WTC11 (cell line): ENCODE data around the gene KBTBD7. TPM values are rescaled to one million over a fixed set of nuclear protein-coding genes. Genes with fewer than 3 reads are reported as not detected.

Experiments
- ATAC-seq: fragments of 200-7000 bp; cut with Tn5 transposase; 2 replicates; pipeline ENCODE4 v1.10.0; 2021; ENCODE audit warnings: mild to moderate bottlenecking, moderate library complexity
- CTCF ChIA-PET: fragments of 300-600 bp; sonication (Branson Sonifier 250); formaldehyde crosslinking; loops from one replicate; lab custom pipeline; 2021; ENCODE audit warnings: antibody characterized with exemption; lab: Charles Lee
- POLR2A ChIA-PET: fragments of 350-600 bp; sonication (Branson Sonifier 250); formaldehyde crosslinking; loops from one replicate; lab custom pipeline; 2021; ENCODE audit warnings: antibody characterized with exemption; lab: Charles Lee
- DNase-seq: peaks from one replicate; pipeline ENCODE4 v3.0.0; 2021; ENCODE audit warnings: low spot score
- H3K27ac Mint-ChIP-seq: 2 replicates; pipeline ENCODE4 v1.8.0; 2021; ENCODE audit warnings: mixed read lengths
- H3K27me3 Mint-ChIP-seq: 2 replicates; pipeline ENCODE4 v1.8.0; 2021; ENCODE audit warnings: low read depth, mild to moderate bottlenecking, moderate library complexity, mixed read lengths
- H3K36me3 Mint-ChIP-seq: 2 replicates; pipeline ENCODE4 v1.8.0; 2021; ENCODE audit warnings: mixed read lengths
- H3K4me1 Mint-ChIP-seq: 2 replicates; pipeline ENCODE4 v1.8.0; 2022; ENCODE audit warnings: mixed read lengths
- H3K4me3 Mint-ChIP-seq: 2 replicates; pipeline ENCODE4 v1.8.0; 2021; ENCODE audit warnings: mild to moderate bottlenecking, moderate library complexity, mixed read lengths
- H3K9me3 Mint-ChIP-seq: 2 replicates; pipeline ENCODE4 v1.8.0; 2021; ENCODE audit warnings: mixed read lengths
- ATF1 ChIP-seq: sonication (generic); formaldehyde crosslinking; IDR thresholded peaks from 2 replicates; pipeline ENCODE4 v1.8.1; 2023; ENCODE audit warnings: mild to moderate bottlenecking, moderate library complexity, missing genetic modification reagents
- CREB1 ChIP-seq: sonication (generic); formaldehyde crosslinking; IDR thresholded peaks from 2 replicates; pipeline ENCODE4 v1.8.0; 2023; ENCODE audit warnings: mild to moderate bottlenecking, missing genetic modification reagents
- CTCF ChIP-seq: fragments of 200-600 bp; IDR thresholded peaks from 2 replicates; pipeline ENCODE4 v1.8.0; 2022; ENCODE audit warnings: antibody characterized with exemption
- EMX1 ChIP-seq: fragments of 250-450 bp; sonication (Bioruptor Pico); IDR thresholded peaks from 2 replicates; pipeline ENCODE4 v1.8.0; 2021; ENCODE audit warnings: mild to moderate bottlenecking
- GRHL2 ChIP-seq: fragments of 250-450 bp; sonication (Bioruptor Pico); IDR thresholded peaks from 2 replicates; pipeline ENCODE4 v1.8.0; 2022; ENCODE audit warnings: mild to moderate bottlenecking, moderate library complexity; ENCODE audit not compliant: insufficient replicate concordance, severe bottlenecking
- HMGA2 ChIP-seq: fragments of 250-450 bp; sonication (Bioruptor Pico); IDR thresholded peaks from 2 replicates; pipeline ENCODE4 v1.4.0; 2021; ENCODE audit warnings: mild to moderate bottlenecking, moderate library complexity
- IRF1 ChIP-seq: sonication (generic); formaldehyde crosslinking; IDR thresholded peaks from 2 replicates; pipeline ENCODE4 v1.8.0; 2023; ENCODE audit warnings: missing genetic modification reagents
- IRF2 ChIP-seq: sonication (generic); formaldehyde crosslinking; IDR thresholded peaks from 2 replicates; pipeline ENCODE4 v1.8.0; 2022; ENCODE audit warnings: low read depth, missing genetic modification reagents, borderline replicate concordance
- KAT7 ChIP-seq: sonication (generic); formaldehyde crosslinking; IDR thresholded peaks from 2 replicates; pipeline ENCODE4 v1.8.1; 2023; ENCODE audit warnings: missing genetic modification reagents, mild to moderate bottlenecking, borderline replicate concordance
- PRDM15 ChIP-seq: sonication (generic); formaldehyde crosslinking; IDR thresholded peaks from 2 replicates; pipeline ENCODE4 v1.8.0; 2022; ENCODE audit warnings: missing genetic modification reagents
- RELA ChIP-seq: sonication (generic); formaldehyde crosslinking; IDR thresholded peaks from 2 replicates; pipeline ENCODE4 v1.8.1; 2022; ENCODE audit warnings: missing genetic modification reagents, mild to moderate bottlenecking, borderline replicate concordance
- STAT6 ChIP-seq: sonication (generic); formaldehyde crosslinking; conservative IDR thresholded peaks from 2 replicates; pipeline ENCODE4 v1.8.1; 2023; ENCODE audit warnings: mild to moderate bottlenecking, low read depth, missing genetic modification reagents, moderate library complexity
- ZNF396 ChIP-seq: fragments of 250-450 bp; sonication (Bioruptor Pico); IDR thresholded peaks from 2 replicates; pipeline ENCODE4 v1.8.0; 2021; ENCODE audit warnings: mild to moderate bottlenecking, moderate library complexity, borderline replicate concordance
- ZNF512 ChIP-seq: sonication (generic); formaldehyde crosslinking; IDR thresholded peaks from 2 replicates; pipeline ENCODE4 v1.8.1; 2022; ENCODE audit warnings: missing genetic modification reagents, borderline replicate concordance
- ZSCAN18 ChIP-seq: fragments of 250-450 bp; sonication (Bioruptor Pico); IDR thresholded peaks from 2 replicates; pipeline ENCODE4 v2.1.2; 2022; ENCODE audit warnings: mild to moderate bottlenecking, moderate library complexity
- total RNA-seq: library from RNA; stranded (reverse); gene quantifications from 3 replicates; pipeline ENCODE4 v1.2.3, GENCODE V29; 2021

Gene KBTBD7
- total RNA-seq, 1 experiment from 2014 or later = 15.7 TPM

GRCh38 chr13:41222259-41222852 is 28.0 kb upstream of the KBTBD7 start:
- H3K4me1 Mint-ChIP-seq = no peaks in the 10 kb centered on the region
- CTCF ChIA-PET = interaction anchor here (0.7 to 1.3 kb wide), 10 partner anchors 9 to 248 kb away, joined by 3 to 11 read pairs (median 4); partner anchors contain the start of gene KBTBD7

GRCh38 chr13:41220401-41220800 is 26.0 kb upstream of the KBTBD7 start:
- Mint-ChIP-seq H3K4me3 (no peak overlapping the region), H3K36me3 (no peaks in the 10 kb centered on the region), H3K4me1 (no peaks in the 10 kb centered on the region), H3K9me3 (no peaks in the 10 kb centered on the region), H3K27me3 (no peaks in the 10 kb centered on the region), H3K27ac (no peak overlapping the region)
- CTCF ChIA-PET = interaction anchor here (1.2 kb wide), 1 partner anchor 23 kb away, joined by 3 read pairs; no protein-coding TSS in a partner anchor
- DNase-seq (no peak), ATAC-seq (no peak)
- POLR2A ChIA-PET = interaction anchor here (0.6 to 0.7 kb wide), 2 partner anchors 21 to 157 kb away, joined by 3 to 4 read pairs; no protein-coding TSS in a partner anchor
- TF ChIP-seq KAT7 (CRISPR knock-in tag) (no peak), IRF1 (CRISPR knock-in tag) (no peak), IRF2 (no peak), ATF1 (CRISPR knock-in tag) (no peak), CREB1 (CRISPR knock-in tag) (no peak), EMX1 (CRISPR knock-in tag) (no peak), ZNF396 (CRISPR knock-in tag) (no peak), PRDM15 (CRISPR knock-in tag) (no peak), STAT6 (CRISPR knock-in tag) (no peak), HMGA2 (CRISPR knock-in tag) (no peak), GRHL2 (CRISPR knock-in tag) (no peak), ZSCAN18 (CRISPR knock-in tag) (no peak), RELA (CRISPR knock-in tag) (no peak)

More at GRCh38 chr13:41222259-41222852, 28.0 kb upstream of the KBTBD7 start:
- H3K27ac Mint-ChIP-seq = no peak overlapping the region
- peak; percentile 60 for DNase-seq
- TF ChIP-seq KAT7 (CRISPR knock-in tag) (no peak), CTCF (peak; percentile 79), ZNF512 (CRISPR knock-in tag) (no peak)
- TF ChIP-seq, all 79 proteins: peak for 1
- Mint-ChIP-seq H3K36me3 (no peaks in the 10 kb centered on the region), H3K9me3 (no peaks in the 10 kb centered on the region), H3K4me3 (no peak overlapping the region), H3K27me3 (no peaks in the 10 kb centered on the region)
- ATAC-seq = peak; percentile 98
- POLR2A ChIA-PET = no interaction called here
